Right lobe of liver (tissue), 4 donors: ENCODE data around the gene GLIS2.

Experiments used
- POLR2A ChIP-seq: fragments of 450-650 bp; IDR thresholded peaks from one replicate; pipeline ENCODE4 v1.6.1; 2017; ENCODE audit warnings: antibody characterized with exemption, mild to moderate bottlenecking
- TF ChIP-seq, protein P1 (sequence below), 4 donors: fragments of 200-600 bp in 3 of 4; fragments of 450-650 bp in 1 of 4; IDR thresholded peaks; one replicate each; pipeline versions ENCODE4 v1.5.1 to v1.8.0; 2016 to 2022; ENCODE audit warnings: antibody characterized with exemption in 4 of 4, mild to moderate bottlenecking in 2 of 4
- donor health status: DM: no; HTN: no; CAD: no.
- donor health status: DM: no; HTN: no; CAD: no.
- donor health status: DM: no; HTN: yes; CAD: no.

GRCh38 chr16:4313563-4314531 lies 2.0 kb upstream of the GLIS2 start:
- TF ChIP-seq, protein P1, sequence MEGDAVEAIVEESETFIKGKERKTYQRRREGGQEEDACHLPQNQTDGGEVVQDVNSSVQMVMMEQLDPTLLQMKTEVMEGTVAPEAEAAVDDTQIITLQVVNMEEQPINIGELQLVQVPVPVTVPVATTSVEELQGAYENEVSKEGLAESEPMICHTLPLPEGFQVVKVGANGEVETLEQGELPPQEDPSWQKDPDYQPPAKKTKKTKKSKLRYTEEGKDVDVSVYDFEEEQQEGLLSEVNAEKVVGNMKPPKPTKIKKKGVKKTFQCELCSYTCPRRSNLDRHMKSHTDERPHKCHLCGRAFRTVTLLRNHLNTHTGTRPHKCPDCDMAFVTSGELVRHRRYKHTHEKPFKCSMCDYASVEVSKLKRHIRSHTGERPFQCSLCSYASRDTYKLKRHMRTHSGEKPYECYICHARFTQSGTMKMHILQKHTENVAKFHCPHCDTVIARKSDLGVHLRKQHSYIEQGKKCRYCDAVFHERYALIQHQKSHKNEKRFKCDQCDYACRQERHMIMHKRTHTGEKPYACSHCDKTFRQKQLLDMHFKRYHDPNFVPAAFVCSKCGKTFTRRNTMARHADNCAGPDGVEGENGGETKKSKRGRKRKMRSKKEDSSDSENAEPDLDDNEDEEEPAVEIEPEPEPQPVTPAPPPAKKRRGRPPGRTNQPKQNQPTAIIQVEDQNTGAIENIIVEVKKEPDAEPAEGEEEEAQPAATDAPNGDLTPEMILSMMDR (IDR thresholded peaks at IDR 0.05): peak; percentile 53 to 75 (median 60)
- no peak for TF ChIP-seq POLR2A
